GM12878 (cell line): ENCODE measurements around the gene PHAF1. TPM values are rescaled to one million over a fixed set of nuclear protein-coding genes. Genes with fewer than 3 reads are reported as not detected.
"Not testable (repeated sequence)": the region's sequence is repeated elsewhere in the genome, so short reads cannot be mapped to it uniquely, and the experiment has no call there.

Experiments used
- ATAC-seq: fragments of 200-7000 bp; cut with Tn5 transposase; 3 replicates; pipeline ENCODE4 v1.9.1; 2020; ENCODE audit warnings: mild to moderate bottlenecking, moderate library complexity
- BruUV-seq: library from RNA; stranded (reverse); fragments of 400-500 nt; replicated peaks from 2 replicates; lab custom pipeline; 2021; lab: Mats Ljungman, UMichigan
- CTCF ChIA-PET: fragments of 300-600 bp; sonication (Branson Sonifier 250); formaldehyde crosslinking; extraction: SDS; loops from one replicate; lab custom pipeline; 2021; ENCODE audit warnings: inconsistent platforms; lab: Yijun Ruan, JAX
- POLR2A ChIA-PET: fragments of 350-600 bp; formaldehyde crosslinking; extraction: SDS; loops from one replicate; lab custom pipeline; 2021; ENCODE audit warnings: inconsistent platforms; lab: Charles Lee
- RAD21 ChIA-PET: fragments of 300-600 bp; sonication (Branson Sonifier 250); formaldehyde crosslinking; loops from one replicate; lab custom pipeline; 2023; ENCODE audit warnings: antibody characterized with exemption; ENCODE audit not compliant: unreplicated experiment; lab: Charles Lee
- SMC1A ChIA-PET: fragments of 300-600 bp; sonication (Branson Sonifier 250); formaldehyde crosslinking; loops from one replicate; lab custom pipeline; 2023; ENCODE audit not compliant: unreplicated experiment, uncharacterized antibody; lab: Charles Lee
- DNase-seq: peaks from one replicate; pipeline ENCODE4 v3.0.0-alpha.2; 2011; ENCODE audit warnings: low read depth, low spot score
- FAIRE-seq: peaks from 3 replicates; lab custom pipeline; 2011; peaks lifted over from hg19 to GRCh38; lab: Jason Lieb, UNC
- H2AFZ ChIP-seq: 2 replicates; pipeline ENCODE4 v1.6.0; 2011; ENCODE audit warnings: low read depth, low read length, control low read depth; ENCODE audit not compliant: control insufficient read depth
- H3K27ac ChIP-seq: 2 replicates; pipeline ENCODE4 v1.5.1; 2011; ENCODE audit warnings: control low read depth; ENCODE audit not compliant: control insufficient read depth, insufficient read depth
- H3K27me3 ChIP-seq, 2 experiments: replicated peaks in 1 of 2; 2 replicates each; pipeline versions ENCODE4 v1.6.0 to v1.6.1; 2011; ENCODE audit warnings: low read length in 1 of 2; ENCODE audit not compliant: control insufficient read depth in 2 of 2, insufficient read depth in 2 of 2
- H3K36me3 ChIP-seq, 2 experiments: 2 replicates each; pipeline ENCODE4 v1.5.1; 2011; ENCODE audit warnings: low read length in 1 of 2; ENCODE audit not compliant: control insufficient read depth in 2 of 2, insufficient read depth in 2 of 2
- H3K4me1 ChIP-seq: 2 replicates; pipeline ENCODE4 v1.6.1; 2011; ENCODE audit warnings: mild to moderate bottlenecking, low read length, moderate library complexity, mixed read lengths; ENCODE audit not compliant: control insufficient read depth, insufficient read depth
- H3K4me2 ChIP-seq: 2 replicates; pipeline ENCODE4 v1.6.0; 2011; ENCODE audit warnings: control low read depth; ENCODE audit not compliant: control insufficient read depth, insufficient read depth
- H3K4me3 ChIP-seq: fragments of 200-600 bp; sonication (generic); 2 replicates; pipeline ENCODE4 v1.5.1; 2016
- H3K79me2 ChIP-seq: 2 replicates; pipeline ENCODE4 v1.6.0; 2011; ENCODE audit warnings: low read length; ENCODE audit not compliant: control insufficient read depth, insufficient read depth
- H3K9ac ChIP-seq: 2 replicates; pipeline ENCODE4 v1.8.0; 2011; ENCODE audit warnings: low read length, control low read depth, mixed read lengths; ENCODE audit not compliant: control insufficient read depth, insufficient read depth
- H3K9me3 ChIP-seq: replicated peaks from 3 replicates; pipeline ENCODE4 v1.5.1; 2011; ENCODE audit warnings: mild to moderate bottlenecking, low read length; ENCODE audit not compliant: control insufficient read depth, insufficient read depth
- H4K20me1 ChIP-seq: 2 replicates; pipeline ENCODE4 v1.6.0; 2011; ENCODE audit not compliant: control insufficient read depth, insufficient read depth
- HCFC1 ChIP-seq: fragments of 150-350 bp; IDR thresholded peaks from 2 replicates; pipeline ENCODE4 v1.6.1; 2014; ENCODE audit warnings: low read length
- NR2C1 ChIP-seq: fragments of 450-650 bp; IDR thresholded peaks from 2 replicates; pipeline ENCODE4 v1.6.1; 2017; ENCODE audit warnings: antibody characterized with exemption, mild to moderate bottlenecking, moderate library complexity
- RFX5 ChIP-seq: IDR thresholded peaks from 2 replicates; pipeline ENCODE4 v1.6.1; 2011; ENCODE audit warnings: low read depth, low read length, improper control_type of control experiment
- SMAD5 ChIP-seq: IDR thresholded peaks from 2 replicates; pipeline ENCODE4 v1.6.1; 2016; ENCODE audit warnings: antibody characterized with exemption, low read depth
- STAT1 ChIP-seq: fragments of 450-650 bp; conservative IDR thresholded peaks from 2 replicates; pipeline ENCODE4 v1.6.1; 2014; ENCODE audit warnings: antibody characterized with exemption, mild to moderate bottlenecking
- ZNF622 ChIP-seq: fragments of 450-650 bp; IDR thresholded peaks from 2 replicates; pipeline ENCODE4 v1.6.1; 2017; ENCODE audit warnings: mild to moderate bottlenecking, inconsistent platforms
- WGBS: methylation state at CpG from one replicate; pipeline ENCODE4 v1.1.6; 2016; ENCODE audit warnings: low lambda C conversion rate; ENCODE audit not compliant: insufficient replicate concordance, insufficient coverage; ENCODE audit errors: missing lambda C conversion rate; 5-methylcytosine and 5-hydroxymethylcytosine counted together
- in situ Hi-C: fragments of 300-500 bp; cut with MboI; formaldehyde crosslinking; loops from 9 replicates; pipeline ENCODE4 v1.14.3; 2018; ENCODE audit warnings: mixed read lengths
- intact Hi-C: fragments of 100-400 bp; cut with micrococcal nuclease; formaldehyde crosslinking; loops from one replicate; pipeline ENCODE4 v1.14.2; 2022; ENCODE audit not compliant: unreplicated experiment
- polyA plus RNA-seq, 11 experiments: library from polyadenylated mRNA; depleted of rRNA in 4 of 11; unstranded in 6 of 11; stranded (reverse) in 5 of 11; fragments of >200 nt; fragmentation: Nextera tagmentation in 4 of 11; fragmentation: Illumina TruSeq in 1 of 11; extraction: Ambion mirVana in 4 of 11; extraction: Trizol in 1 of 11; gene quantifications; 1 replicate in 1 of 11; 2 replicates in 10 of 11; pipeline versions ENCODE4 v1.2.1 to v1.2.3, GENCODE V29; 2011 to 2016; ENCODE audit warnings: inconsistent platforms in 2 of 11, missing spikeins in 2 of 11, low read depth in 1 of 11
- total RNA-seq, 4 experiments: library from RNA; depleted of rRNA in 3 of 4; stranded (reverse); fragments of >200 nt in 3 of 4; fragmentation: Illumina TruSeq in 1 of 4; extraction: Trizol in 1 of 4; gene quantifications; 2 replicates each; pipeline versions ENCODE4 v1.2.1 to v1.2.3, GENCODE V29; 2013 to 2021

The PHAF1 gene
- total and polyA plus RNA-seq, 10 of the 15 experiments (the other 5 are each of a cell fraction or from before 2014, with no cell fraction given) = 4.5 to 20.9 (median 14.9) TPM

GRCh38 chr16:67120025-67120424 lies 10.3 kb downstream of the PHAF1 start:
- 82% methylated on average over 5 of the region's 5 CpGs for WGBS
- no peaks in the 10 kb centered on the region for H3K9me3 ChIP-seq
- DNase-seq (no peak), ATAC-seq (no peak), FAIRE-seq (no peak)
- CTCF ChIA-PET = interaction anchor here (1.4 to 1.8 kb wide), 2 partner anchors 10 to 35 kb away, joined by 4 to 5 read pairs; no protein-coding TSS in a partner anchor
- intact Hi-C loops (no loop called here), in situ Hi-C loops (no loop called here)
- peaks cover 5 to 7% of the 10 kb centered on the region in 2 experiments; a peak in 3 of 4 replicates for H3K36me3 ChIP-seq
- H3K4me2 ChIP-seq = no peak overlapping the region
- H3K4me1 ChIP-seq = no peaks in the 10 kb centered on the region
- POLR2A ChIA-PET = interaction anchor here (1.2 kb wide), 1 partner anchor 105 kb away, joined by 5 read pairs; no protein-coding TSS in a partner anchor
- TF ChIP-seq SMAD5 (no peak), ZNF622 (no peak), STAT1 (no peak), NR2C1 (no peak), HCFC1 (no peak), RFX5 (no peak)
- H3K27ac ChIP-seq = no peak overlapping the region
- no TSS peak for BruUV-seq
- H4K20me1 ChIP-seq = no peaks in the 10 kb centered on the region
- H3K4me3 ChIP-seq = no peak overlapping the region
- no peaks in the 10 kb centered on the region; the same call in 1 of the 2 replicates for H3K79me2 ChIP-seq
- no peak overlapping the region for H3K9ac ChIP-seq
- H2AFZ ChIP-seq = no peak overlapping the region
- no peaks in the 10 kb centered on the region for H3K27me3 ChIP-seq
- SMC1A ChIA-PET = no interaction called here
- RAD21 ChIA-PET = interaction anchor here (0.9 to 1.1 kb wide), 2 partner anchors 30 to 102 kb away, joined by 3 to 6 read pairs; partner anchors contain the start of gene B3GNT9

- intact Hi-C loops, H3K4me3 ChIP-seq, BruUV-seq, DNase-seq, H3K9me3 ChIP-seq, H4K20me1 ChIP-seq, in situ Hi-C loops, H2AFZ ChIP-seq, H3K27ac ChIP-seq, RAD21 ChIA-PET, H3K79me2 ChIP-seq, POLR2A ChIA-PET, H3K4me2 ChIP-seq, FAIRE-seq, H3K27me3 ChIP-seq, SMC1A ChIA-PET, H3K36me3 ChIP-seq, H3K9ac ChIP-seq, CTCF ChIA-PET, ATAC-seq, H3K4me1 ChIP-seq: not testable (repeated sequence)
- WGBS = 98% methylated on average over 5 of the region's 5 CpGs
Measured at GRCh38 chr16:67122799-67123198, 13.1 kb downstream of the PHAF1 start.
